GM11168 (cell line): Measurements from ENCODE around the gene RAP1GAP2.
"Not testable (repeated sequence)": the region's sequence is repeated elsewhere in the genome, so short reads cannot be mapped to it uniquely, and the experiment has no call there.

Experiments
- in situ Hi-C: fragments of 300-500 bp; cut with MboI; formaldehyde crosslinking; loops from one replicate; pipeline ENCODE4 v1.12.0; 2022; ENCODE audit warnings: low sequenced_read_pairs; ENCODE audit not compliant: unreplicated experiment

RAP1GAP2 gene

GRCh38 chr17:2796164-2797125 is at the start of gene RAP1GAP2:
TSS of gene RAP1GAP2 (plus strand) at chr17:2796438. CDS start at chr17:2796528, 90 bp downstream.
- in situ Hi-C loops: no loop called here

- in situ Hi-C loops: no loop called here
Measured at GRCh38 chr17:2749058-2749783, 47.0 kb upstream of the RAP1GAP2 start, which contains the start of gene CCDC92B. TSS of gene CCDC92B (minus strand) at chr17:2749652. CDS start at chr17:2735145, 14,507 bp downstream.

- in situ Hi-C loops: no loop called here
Measured at GRCh38 chr17:2749784-2750181, 46.5 kb upstream of the RAP1GAP2 start.

GRCh38 chr17:2750721-2751120 is 45.5 kb upstream of the RAP1GAP2 start:
- in situ Hi-C loops: no loop called here

- in situ Hi-C loops: no loop called here
Measured at GRCh38 chr17:2751491-2751890, 44.7 kb upstream of the RAP1GAP2 start.

- in situ Hi-C loops: no loop called here
Measured at GRCh38 chr17:2755891-2756724, 40.1 kb upstream of the RAP1GAP2 start.

GRCh38 chr17:2758870-2759269 is 37.4 kb upstream of the RAP1GAP2 start:
- in situ Hi-C loops: no loop called here

GRCh38 chr17:2770129-2770528 is 26.1 kb upstream of the RAP1GAP2 start:
- in situ Hi-C loops: no loop called here

GRCh38 chr17:2775206-2775605 is 21.0 kb upstream of the RAP1GAP2 start:
- in situ Hi-C loops: no loop called here

- in situ Hi-C loops: no loop called here
Measured at GRCh38 chr17:2776589-2777241, 19.5 kb upstream of the RAP1GAP2 start.

- in situ Hi-C loops: no loop called here
Measured at GRCh38 chr17:2777242-2777867, 18.9 kb upstream of the RAP1GAP2 start.

- in situ Hi-C loops: no loop called here
Measured at GRCh38 chr17:2778489-2778888, 17.7 kb upstream of the RAP1GAP2 start.

- in situ Hi-C loops: no loop called here
Measured at GRCh38 chr17:2779545-2779944, 16.7 kb upstream of the RAP1GAP2 start.

- in situ Hi-C loops: no loop called here
Measured at GRCh38 chr17:2780256-2780655, 16.0 kb upstream of the RAP1GAP2 start.

GRCh38 chr17:2780931-2781454 is 15.2 kb upstream of the RAP1GAP2 start:
- in situ Hi-C loops: no loop called here

- in situ Hi-C loops: not testable (repeated sequence)
Measured at GRCh38 chr17:2781598-2781997, 14.6 kb upstream of the RAP1GAP2 start.

GRCh38 chr17:2782055-2782454 is 14.2 kb upstream of the RAP1GAP2 start:
- in situ Hi-C loops: no loop called here

GRCh38 chr17:2783310-2784030 is 12.8 kb upstream of the RAP1GAP2 start:
- in situ Hi-C loops: no loop called here
